Gastrocnemius medialis (tissue), 4 donors: ENCODE results near the gene TNPO2.

Experiments used
- CTCF ChIP-seq, 5 experiments: fragments of 450-650 bp in 3 of 5; fragments of 200-600 bp in 2 of 5; sonication (generic) in 2 of 5; IDR thresholded peaks in 4 of 5; conservative IDR thresholded peaks in 1 of 5; 1 replicate in 4 of 5; 2 replicates in 1 of 5; pipeline ENCODE4 v1.5.1; 2016 to 2019; ENCODE audit warnings: antibody characterized with exemption in 5 of 5, mild to moderate bottlenecking in 3 of 5, moderate library complexity in 3 of 5
- POLR2A ChIP-seq, 2 donors: fragments of 450-650 bp; IDR thresholded peaks; one replicate each; pipeline ENCODE4 v1.6.1; 2017; ENCODE audit warnings: antibody characterized with exemption in 2 of 2, mild to moderate bottlenecking in 2 of 2, moderate library complexity in 2 of 2

- TF ChIP-seq CTCF (IDR thresholded peaks at IDR 0.05 in 4 of 5, conservative IDR thresholded peaks at IDR 0.05 in 1 of 5), result peak in 2 of 5 experiments; percentile 26 to 41
- TF ChIP-seq POLR2A (IDR thresholded peaks at IDR 0.05), result peak; percentile 45 to 70
Observed at GRCh38 chr19:12681074-12681987, 42.4 kb downstream of the TNPO2 start, which contains the start of gene DHPS.
